Sigmoid colon (tissue), 3 donors: Measurements from ENCODE around the gene STAG1.

Experiments
- CTCF ChIP-seq, 4 experiments: fragments of 450-650 bp in 3 of 4; fragments of 200-600 bp in 1 of 4; IDR thresholded peaks; one replicate each; pipeline ENCODE4 v1.5.1; 2016 to 2019; ENCODE audit warnings: antibody characterized with exemption in 4 of 4, mild to moderate bottlenecking in 3 of 4, moderate library complexity in 2 of 4
- POLR2A ChIP-seq, 2 donors: fragments of 450-650 bp; IDR thresholded peaks; one replicate each; pipeline ENCODE4 v1.6.1; 2016; ENCODE audit warnings: antibody characterized with exemption in 2 of 2, mild to moderate bottlenecking in 2 of 2, moderate library complexity in 2 of 2

- no peak for TF ChIP-seq CTCF (IDR thresholded peaks at IDR 0.05)
- no peak for TF ChIP-seq POLR2A (IDR thresholded peaks at IDR 0.05)
Measured at GRCh38 chr3:136381051-136381450, 371.1 kb downstream of the STAG1 start.
